Jurkat, Clone E6-1 (cell line): ENCODE results near the gene EIF4A3.

ENCODE experiments used
- DNase-seq: peaks from one replicate; pipeline ENCODE4 v3.0.0-alpha.2; 2011; ENCODE audit warnings: low read depth, low spot score
- H3K4me3 ChIP-seq: 2 replicates; pipeline ENCODE4 v1.5.1; 2011; ENCODE audit warnings: mild to moderate bottlenecking, low read length, control low read depth, moderate library complexity

EIF4A3 gene

DNA sequence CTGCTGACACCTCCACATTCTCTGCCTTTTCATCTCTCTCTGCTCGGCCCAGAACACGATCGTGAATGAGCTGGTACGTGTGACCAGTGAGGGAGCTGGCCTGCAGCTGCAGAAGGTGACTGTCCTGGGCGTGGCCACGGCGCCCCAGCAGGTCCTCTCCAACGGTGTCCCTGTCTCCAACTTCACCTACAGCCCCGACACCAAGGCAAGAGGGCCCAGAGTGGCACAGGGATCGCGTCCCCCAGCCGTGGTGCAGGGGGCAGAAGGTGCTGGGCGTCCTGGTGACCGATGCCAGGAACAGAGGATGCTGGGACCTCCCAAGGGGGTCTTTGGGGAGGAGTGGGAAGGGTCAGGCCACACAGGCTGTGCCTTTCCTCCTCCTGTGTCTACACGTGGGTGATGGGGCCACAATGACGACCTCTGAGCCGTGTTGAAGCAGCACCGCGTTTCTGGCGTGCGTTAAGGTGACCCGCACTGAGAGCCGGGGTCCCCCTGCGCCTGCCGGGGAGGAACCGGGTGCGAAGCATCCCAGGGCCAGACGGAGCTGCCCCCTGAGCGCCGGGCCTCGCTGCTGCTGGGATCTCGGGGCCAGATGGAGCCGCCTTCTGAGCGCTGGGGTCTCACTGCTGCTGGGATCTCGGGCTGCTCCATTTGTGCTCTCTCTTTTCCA lies 28.2 kb downstream of the EIF4A3 start:
- no peak for DNase-seq

DNA sequence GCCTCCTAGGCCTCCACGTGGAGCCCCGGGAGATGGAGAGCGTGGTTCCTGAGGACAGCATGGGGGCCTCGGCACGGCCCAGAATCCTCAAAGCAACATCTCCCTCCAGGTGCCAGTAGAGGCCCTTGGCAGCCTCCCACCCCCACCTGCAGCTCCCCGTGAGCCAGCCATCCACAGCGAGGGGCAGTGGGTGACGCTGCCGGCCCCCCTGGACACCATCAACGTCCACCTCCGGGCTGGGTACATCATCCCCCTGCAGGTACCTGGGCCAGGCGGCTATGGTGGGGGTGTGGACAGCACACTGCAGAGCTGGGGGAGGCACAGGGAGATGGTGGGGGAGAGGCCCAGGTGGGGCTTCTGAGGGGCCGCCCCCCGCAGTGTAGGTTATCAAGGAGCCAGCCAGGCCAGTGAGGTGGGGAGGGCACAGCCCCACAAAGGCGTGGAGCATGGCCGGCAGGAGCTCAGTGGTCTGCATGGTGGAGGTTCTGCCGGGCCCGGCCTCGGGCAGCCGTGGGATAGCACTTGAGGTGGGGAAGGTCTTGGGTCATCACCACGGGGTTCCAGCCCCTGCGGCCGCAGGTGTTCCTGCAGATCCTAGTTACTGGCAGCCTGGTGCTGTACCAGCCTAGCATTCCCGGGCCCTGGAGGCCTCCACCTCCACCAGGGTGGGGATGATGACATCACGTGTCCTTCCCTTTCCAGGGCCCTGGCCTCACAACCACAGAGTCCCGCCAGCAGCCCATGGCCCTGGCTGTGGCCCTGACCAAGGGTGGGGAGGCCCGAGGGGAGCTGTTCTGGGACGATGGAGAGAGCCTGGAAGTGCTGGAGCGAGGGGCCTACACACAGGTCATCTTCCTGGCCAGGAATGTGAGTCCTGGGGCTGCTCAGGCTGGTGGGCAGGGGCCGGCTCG lies 29.2 kb downstream of the EIF4A3 start:
- no peak for DNase-seq
- H3K4me3 ChIP-seq, result no peak overlapping the region

More for the DNA sequence above, 28.2 kb downstream of the EIF4A3 start:
- no peak overlapping the region for H3K4me3 ChIP-seq

DNA sequence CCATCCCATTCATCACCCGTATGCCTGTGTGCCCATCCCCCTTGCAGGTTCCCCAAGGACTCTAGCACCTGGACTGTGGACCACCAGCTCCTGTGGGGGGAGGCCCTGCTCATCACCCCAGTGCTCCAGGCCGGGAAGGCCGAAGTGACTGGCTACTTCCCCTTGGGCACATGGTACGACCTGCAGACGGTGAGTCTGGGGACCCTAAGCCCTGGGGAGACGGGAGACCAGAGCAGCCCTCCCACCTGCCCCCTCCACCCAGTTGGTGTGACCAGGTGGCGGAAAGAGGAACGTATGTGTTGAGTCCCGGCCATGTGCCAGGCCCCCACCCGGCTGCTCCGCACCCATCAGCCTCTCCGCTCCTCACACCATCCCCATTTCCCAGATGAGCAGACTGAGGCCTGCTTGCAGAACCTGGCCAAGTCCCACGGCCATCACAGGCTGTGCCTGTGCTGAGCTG lies 30.0 kb downstream of the EIF4A3 start:
- DNase-seq, result no peak

DNA sequence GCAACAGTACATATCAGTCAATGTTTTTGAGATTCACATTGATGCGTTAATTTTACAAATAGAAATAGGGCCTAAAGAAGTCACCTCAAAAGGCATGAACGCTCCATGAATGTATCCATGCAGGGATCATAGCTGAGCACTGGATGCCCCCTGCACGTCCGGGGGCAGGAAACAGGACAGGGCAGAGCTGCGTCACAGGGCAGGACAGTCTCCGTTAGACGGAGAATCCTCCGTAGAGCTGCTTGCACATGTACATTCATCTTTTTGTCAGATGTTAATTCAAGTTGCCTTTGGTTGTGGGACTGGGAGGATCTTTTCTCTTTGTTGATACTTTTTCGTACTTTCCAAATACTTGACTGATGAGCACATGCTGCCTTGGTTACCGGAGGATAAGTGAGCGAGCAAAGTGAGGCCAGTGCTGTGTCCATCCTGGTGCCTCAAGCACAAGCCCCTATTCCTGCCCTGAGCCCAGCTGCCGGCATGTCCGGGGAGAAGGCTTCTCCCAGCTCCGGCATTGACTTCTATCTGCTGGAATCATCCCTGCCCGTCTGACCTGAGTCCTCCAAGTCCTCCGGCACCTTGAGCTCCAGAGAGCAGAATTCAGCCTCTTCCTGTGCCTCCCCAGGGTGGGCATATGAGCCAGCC lies 30.5 kb downstream of the EIF4A3 start:
- DNase-seq, result no peak

More for the DNA sequence above, 30.0 kb downstream of the EIF4A3 start:
- no peak overlapping the region for H3K4me3 ChIP-seq

DNA sequence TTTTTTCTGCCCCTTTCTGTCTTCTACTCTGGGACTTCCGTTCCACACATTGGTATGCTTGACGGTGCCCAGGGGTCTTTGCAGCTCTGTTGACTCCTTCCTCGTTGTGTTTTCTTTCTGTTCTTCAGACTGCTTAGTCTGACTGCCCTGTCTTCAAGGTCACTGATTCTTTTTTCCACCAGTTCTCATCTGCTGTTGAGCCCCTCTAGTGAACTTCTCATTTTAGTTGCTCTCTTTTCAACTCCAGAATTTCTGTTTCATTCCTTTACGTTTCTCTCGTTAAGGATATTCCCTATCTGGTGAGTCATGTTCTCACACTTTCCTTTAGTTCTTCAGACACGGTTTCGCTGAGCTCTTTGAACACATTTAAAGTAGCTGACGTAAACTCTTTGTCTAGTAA lies 31.8 kb downstream of the EIF4A3 start:
- DNase-seq, result no peak
- H3K4me3 ChIP-seq, result no peak overlapping the region

More for the DNA sequence above, 30.5 kb downstream of the EIF4A3 start:
- no peak overlapping the region for H3K4me3 ChIP-seq

DNA sequence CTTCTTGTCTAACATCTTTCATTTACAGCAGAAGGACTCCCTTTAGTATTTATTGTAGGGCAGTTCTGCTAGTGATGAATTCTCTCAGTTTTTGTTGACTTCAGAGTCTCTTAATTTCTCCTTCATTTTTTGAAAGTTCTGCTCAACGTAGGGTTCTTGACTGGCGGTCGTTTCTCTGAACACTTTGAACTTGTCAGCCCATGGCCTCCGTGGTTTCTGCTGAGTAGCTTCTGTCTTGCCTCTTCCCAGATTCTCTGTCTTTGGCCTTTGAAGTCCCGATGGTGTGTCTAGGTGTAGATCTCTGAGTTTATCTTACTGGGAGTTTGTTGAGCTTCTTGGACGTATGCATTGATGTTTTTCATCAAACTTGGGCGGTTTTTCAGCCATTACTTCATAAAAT lies 32.2 kb downstream of the EIF4A3 start:
- DNase-seq, result no peak
- no peak overlapping the region for H3K4me3 ChIP-seq

DNA sequence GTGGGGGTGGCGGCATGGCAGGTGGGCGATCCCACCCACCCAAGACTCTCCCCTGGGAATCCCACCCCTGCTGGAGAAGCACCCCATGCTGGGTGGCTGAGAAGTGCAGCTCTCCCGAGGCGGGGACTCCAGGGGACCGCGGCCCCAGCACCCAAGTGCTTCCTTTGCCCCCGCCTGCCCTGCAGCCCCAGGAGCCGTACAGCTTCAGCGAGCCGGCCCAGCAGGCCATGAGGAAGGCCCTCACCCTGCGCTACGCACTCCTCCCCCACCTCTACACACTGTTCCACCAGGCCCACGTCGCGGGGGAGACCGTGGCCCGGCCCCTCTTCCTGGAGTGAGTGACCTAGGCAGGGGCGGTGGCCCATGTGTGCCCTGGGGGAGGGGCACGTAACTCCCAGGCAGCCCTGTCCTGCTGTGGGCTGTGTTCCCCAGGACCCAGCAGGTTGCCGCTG lies 33.9 kb downstream of the EIF4A3 start:
- H3K4me3 ChIP-seq, result no peak overlapping the region
- no peak for DNase-seq

DNA sequence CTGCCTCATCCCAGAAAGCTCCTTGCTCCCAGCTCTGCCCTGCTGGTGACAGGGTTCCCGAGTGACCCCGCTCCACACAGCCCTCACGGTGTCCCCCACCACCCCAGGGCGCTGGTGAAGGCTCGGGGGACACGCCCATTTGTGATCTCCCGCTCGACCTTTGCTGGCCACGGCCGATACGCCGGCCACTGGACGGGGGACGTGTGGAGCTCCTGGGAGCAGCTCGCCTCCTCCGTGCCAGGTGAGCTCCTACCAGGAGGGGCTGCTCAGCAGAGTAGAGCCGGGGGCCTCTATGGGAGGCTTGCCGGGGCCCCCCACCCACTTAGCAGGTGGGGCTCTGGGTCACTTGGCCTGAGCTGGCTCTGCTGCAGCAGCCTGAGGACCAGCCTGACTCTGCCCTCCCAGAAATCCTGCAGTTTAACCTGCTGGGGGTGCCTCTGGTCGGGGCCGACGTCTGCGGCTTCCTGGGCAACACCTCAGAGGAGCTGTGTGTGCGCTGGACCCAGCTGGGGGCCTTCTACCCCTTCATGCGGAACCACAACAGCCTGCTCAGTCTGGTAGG lies 34.4 kb downstream of the EIF4A3 start:
- no peak for DNase-seq
- H3K4me3 ChIP-seq, result no peak overlapping the region

DNA sequence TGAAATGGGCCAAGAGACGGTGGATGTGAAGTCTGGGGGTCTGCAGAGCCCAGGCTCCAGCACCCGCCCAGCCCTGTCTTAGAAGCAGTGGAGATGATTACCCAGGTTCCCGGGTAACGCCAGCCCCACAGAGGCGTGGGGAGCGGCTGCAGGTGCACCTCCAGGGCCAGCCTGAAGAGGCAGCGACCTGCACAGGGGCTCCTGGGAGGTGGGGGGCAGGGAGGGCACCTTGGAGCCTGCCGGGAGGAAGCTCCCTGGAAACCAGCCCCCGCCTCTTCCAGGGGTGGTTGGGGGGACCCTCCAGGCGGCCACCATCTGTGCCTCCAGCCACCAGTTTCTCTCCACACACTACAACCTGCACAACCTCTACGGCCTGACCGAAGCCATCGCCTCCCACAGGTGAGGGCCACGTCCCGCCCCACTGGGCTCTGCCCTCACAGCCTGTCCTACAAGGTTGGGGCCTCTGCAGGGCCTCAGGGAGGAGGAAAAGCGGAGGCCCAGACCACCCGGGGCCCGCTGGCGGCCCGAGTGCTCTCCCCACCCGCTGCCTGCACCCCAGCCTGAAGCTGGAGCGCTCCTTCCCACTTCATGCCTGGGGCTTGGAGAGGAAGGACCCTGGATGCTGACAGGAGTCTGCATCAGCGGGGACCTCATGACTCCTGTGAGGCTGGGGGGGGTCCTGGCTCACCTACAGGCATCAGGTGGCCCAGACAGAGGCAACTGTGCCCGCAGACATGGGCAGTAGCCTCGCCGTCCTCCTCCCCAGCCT lies 35.0 kb downstream of the EIF4A3 start:
- H3K4me3 ChIP-seq, result no peak overlapping the region
- no peak for DNase-seq

DNA sequence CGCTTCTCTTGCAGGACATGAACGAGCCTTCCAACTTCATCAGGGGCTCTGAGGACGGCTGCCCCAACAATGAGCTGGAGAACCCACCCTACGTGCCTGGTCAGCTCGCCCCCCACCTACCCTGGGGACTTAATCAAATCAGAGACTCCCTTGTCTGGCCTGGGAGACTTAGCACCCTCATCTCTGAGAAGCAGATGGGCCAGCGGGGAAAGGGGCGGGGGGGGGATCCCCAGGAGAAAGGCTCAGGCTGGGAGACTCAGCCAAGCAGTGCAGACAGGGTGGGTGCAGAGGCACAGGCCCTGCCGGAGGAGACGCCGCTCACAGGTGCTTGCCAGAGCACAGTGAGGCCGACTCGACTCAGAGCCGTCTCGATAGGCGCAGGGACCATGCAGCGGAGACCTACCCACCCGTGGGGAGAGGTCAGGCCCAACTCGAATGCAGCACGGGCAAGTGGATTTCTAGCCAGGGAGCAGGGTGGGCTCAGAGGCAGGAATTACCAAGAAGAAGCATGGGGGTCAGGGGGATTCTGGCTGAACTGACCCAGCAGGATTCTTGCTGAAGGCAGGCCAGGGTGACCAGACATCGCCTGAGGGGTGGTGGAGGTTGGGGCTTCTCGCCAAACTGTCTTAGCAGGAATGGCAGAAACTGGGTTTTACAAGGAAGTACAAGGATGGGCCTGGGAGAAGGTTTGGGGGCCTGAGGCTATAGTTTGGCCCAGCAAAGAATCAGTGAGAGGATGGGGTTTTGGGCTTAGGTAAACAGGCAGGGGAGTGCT lies 35.8 kb downstream of the EIF4A3 start:
- no peak for DNase-seq
- H3K4me3 ChIP-seq, result no peak overlapping the region

DNA sequence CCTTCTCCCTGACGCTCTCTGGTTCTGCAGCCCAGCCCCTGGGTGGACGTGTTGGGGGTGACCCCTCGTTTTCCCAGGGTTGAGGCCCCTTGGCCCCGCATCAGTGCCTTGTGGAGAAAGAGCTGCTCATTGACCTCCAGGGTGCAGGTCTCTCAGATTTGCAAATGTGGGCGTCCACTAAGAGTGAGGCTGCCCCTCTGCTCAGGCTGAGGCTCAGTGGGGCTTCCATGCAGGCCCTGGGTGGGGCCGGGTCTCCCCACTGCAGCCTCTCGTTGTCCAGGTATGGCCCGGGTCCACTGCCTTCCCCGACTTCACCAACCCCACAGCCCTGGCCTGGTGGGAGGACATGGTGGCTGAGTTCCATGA lies 36.5 kb downstream of the EIF4A3 start:
- DNase-seq, result no peak
- H3K4me3 ChIP-seq, result no peak overlapping the region

DNA sequence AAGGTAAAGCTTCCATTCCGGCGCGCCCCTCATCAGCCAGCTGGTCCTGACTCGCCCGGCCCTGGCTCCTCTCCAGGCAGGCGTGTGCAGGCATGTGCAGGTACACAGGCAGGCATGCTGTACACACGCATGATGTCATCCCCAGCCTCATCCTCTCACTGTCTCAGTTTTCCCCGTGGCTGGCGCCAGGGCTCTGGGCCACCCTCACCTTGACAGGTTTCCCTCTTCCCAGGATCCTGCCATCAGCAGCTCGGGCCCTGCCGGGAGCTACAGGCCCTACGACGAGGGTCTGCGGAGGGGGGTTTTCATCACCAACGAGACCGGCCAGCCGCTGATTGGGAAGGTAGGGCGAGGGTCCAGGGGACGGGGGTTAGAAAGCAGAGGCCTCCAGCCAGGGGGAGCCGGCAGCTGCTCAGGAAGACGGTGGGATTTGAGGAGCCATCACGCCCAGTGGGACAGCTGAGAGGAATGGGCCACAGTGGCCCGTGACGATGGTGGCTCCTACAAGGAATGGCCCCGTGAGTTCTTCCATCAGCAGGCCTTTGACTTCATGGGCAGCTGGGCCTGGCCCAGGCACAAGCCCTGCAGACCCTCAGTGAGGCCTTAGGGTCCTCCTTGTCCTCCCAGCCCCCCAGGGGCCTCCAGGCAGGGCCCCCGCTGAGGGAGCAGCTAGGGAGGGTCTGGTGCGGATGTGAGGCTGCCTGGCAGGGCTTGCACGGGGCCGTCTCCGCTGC lies 37.0 kb downstream of the EIF4A3 start:
- no peak overlapping the region for H3K4me3 ChIP-seq
- no peak for DNase-seq

DNA sequence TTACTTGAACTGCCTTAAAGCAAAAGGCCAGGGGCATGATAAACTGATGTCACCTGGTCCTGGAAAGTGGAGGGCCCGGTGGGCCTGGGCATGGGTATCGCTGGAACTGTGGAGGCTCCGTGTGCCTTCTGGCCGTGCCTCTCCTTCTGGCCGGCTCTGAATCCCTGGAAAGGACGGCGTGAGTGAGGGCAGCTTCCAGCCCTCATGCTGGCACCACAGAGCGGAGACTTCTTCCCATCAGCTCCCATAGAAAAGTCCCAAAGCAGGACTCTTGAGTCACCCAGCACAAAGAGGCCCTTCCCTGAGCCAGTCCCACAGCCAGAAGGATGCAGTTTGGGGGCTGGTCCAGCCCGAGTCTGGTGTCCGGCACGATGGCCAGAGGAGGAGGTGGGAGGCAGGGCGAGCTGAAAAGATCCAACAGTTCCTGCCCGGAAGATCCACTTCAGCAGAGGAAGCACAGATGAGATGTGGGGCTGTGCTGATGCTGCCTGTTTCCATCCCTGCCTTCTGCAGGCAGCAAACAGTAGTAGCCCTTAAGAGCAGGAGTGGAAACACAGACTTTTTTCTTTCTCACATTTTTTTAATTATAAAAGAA lies 37.8 kb downstream of the EIF4A3 start:
- DNase-seq, result no peak
- H3K4me3 ChIP-seq, result no peak overlapping the region

DNA sequence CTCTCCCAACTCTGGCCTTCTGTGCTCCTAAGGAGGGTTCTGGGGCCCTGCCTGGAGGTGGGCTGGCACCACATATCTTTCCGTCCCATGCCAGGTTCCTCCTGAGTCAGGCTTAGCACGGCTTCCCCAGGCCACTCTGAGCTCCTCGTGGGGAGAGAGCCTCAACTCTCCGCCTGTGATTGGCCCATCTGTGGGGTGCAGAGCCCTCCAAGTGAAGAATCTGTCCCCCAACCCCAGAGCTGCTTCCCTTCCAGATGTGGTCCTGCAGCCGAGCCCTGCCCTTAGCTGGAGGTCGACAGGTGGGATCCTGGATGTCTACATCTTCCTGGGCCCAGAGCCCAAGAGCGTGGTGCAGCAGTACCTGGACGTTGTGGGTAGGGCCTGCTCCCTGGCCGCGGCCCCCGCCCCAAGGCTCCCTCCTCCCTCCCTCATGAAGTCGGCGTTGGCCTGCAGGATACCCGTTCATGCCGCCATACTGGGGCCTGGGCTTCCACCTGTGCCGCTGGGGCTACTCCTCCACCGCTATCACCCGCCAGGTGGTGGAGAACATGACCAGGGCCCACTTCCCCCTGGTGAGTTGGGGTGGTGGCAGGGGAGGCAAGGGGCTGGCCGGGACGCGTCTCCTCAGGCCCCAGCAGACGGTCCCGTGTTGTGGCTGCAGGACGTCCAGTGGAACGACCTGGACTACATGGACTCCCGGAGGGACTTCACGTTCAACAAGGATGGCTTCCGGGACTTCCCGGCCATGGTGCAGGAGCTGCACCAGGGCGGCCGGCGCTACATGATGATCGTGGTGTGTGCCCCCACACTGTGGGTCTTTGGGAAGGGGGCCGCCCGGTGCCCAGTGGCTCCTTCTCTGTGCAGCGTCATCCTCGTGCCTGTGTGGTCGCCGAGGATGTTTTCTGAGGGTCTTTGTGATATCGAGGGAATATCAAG lies 38.6 kb downstream of the EIF4A3 start:
- no peak for DNase-seq

DNA sequence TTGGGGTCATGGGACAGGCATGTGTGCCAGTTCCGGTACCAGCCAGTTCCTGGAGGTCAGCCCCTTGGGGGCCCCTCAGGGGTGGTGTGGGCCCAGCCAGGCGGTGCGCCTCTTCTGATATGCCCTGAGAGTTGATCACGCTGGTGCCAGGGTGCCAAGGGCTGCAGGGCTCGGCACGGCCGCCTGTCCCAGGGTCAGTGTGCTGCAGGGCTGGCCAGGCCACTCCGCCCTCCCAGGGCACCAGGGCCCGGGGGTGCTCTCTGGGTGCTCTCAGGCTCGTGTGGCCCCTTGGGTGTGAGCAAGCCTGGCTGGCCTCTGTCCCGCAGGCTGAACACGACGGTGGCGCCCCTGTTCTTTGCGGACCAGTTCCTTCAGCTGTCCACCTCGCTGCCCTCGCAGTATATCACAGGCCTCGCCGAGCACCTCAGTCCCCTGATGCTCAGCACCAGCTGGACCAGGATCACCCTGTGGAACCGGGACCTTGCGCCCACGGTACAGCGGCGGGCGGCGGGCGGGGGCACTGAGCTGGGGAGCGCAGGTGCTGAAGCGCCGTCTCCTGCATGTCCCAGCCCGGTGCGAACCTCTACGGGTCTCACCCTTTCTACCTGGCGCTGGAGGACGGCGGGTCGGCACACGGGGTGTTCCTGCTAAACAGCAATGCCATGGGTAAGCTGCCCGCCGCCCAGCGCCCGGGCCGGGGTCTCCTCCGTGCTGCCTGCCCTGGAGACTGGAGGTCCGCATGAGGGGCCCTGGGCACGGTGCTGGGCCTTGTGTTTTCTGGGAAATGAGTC lies 39.5 kb downstream of the EIF4A3 start:
- DNase-seq, result no peak
- no peak overlapping the region for H3K4me3 ChIP-seq

More for the DNA sequence above, 38.6 kb downstream of the EIF4A3 start:
- H3K4me3 ChIP-seq, result no peak overlapping the region
